Bone marrow (tissue), 2 donors: ENCODE results near the gene STK25.
"Not testable (repeated sequence)": the region's sequence is repeated elsewhere in the genome, so short reads cannot be mapped to it uniquely, and the experiment has no call there.

ENCODE experiments used
- DNase-seq, 2 donors: peaks; one replicate each; lab custom pipeline; 2025; lab: John Stamatoyannopoulos, UW

STK25 gene

GRCh38 chr2:241539616-241540374, 31.4 kb upstream of the STK25 start:
- no peak for DNase-seq

GRCh38 chr2:241538838-241539615, 30.6 kb upstream of the STK25 start:
- DNase-seq = no peak

DNA sequence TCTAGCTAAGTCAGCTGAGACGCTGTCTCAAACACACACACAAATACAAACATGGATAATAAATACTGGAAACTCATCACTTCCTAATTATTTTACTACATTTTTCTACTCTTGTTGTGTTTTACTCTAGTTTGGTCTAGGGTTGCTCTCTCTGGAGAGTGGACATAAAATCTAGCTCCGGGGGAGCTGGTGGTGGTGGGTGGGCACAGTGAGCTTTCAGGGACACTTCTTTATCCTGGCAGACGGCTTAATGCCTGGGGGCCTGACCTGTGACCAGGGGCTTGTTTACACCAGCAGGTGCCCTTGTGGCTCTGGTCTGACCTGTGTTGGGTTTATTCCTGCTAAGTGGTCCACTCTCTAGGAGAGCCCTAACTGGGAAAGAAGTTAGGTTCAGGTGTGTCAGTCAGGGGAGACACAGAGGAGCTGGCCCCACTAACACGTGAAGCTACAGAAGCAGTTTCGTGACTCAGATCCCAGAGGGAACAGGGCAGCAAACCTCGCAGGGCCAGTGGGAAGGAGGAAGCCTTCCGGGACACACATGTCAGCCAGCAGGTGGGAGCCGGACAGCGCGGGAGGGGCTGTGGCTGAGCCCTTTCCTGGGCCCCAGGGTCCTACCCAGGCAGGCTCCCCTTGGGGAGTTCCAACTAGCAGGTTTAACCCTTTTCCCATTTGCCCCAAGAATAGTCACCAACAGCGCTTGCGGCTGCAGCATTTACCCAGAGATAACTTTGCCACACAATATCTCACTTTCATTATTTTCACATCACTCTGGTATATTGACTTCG, 27.7 kb upstream of the STK25 start:
- no peak for DNase-seq

- DNase-seq = no peak
Measured at GRCh38 chr2:241534701-241535375, 26.5 kb upstream of the STK25 start.

DNA sequence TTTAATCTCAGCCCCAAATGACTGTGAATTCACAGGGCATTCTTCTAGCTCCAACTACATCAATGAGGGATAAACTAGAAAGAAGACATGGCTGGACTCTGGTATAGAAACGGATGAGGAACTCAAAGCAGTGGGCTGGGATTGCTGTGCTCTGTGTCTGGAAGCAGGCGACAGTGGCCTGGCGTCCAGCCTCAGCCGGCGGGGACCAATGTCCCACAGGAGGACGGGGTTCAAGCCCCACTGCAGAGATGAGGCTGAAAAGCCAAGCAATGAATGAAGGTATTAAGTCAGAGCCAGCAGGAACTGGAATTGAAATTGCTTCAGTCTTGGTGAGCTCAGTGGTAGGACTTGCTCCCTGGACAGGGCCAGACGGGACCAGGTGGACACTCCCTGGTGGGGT, 25.9 kb upstream of the STK25 start:
- no peak for DNase-seq

GRCh38 chr2:241532733-241533601, 24.6 kb upstream of the STK25 start:
- DNase-seq = no peak

- DNase-seq = no peak
Measured at GRCh38 chr2:241532168-241532567, 23.8 kb upstream of the STK25 start.

DNA sequence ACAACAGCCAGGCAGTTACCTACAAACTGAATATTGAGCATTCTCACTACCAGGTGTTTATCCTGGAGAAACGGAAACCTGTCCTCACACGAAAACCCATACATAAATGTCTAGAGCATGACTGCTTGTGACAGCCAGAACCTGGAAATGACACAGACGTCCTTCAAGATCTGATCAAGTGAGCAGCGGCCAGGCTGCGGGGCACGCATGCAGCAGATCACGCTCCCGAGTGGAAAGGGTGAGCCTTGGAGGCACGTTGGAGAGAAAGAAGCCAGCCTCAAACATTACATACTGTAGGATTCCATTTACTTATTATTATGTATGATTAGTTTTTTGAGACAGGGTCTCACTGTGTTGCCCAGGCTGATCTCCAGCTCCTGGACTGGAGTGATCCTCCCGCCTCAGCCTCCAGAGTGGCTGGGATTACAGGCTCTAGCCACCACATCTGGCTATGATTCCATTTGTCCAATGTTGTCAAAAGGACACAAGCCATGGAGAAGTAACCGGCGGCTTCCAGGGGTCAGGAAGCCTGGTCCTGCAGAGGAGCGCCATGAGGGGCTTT, 22.9 kb upstream of the STK25 start:
- DNase-seq = no peak

- no peak for DNase-seq
Measured at GRCh38 chr2:241530571-241530970, 22.2 kb upstream of the STK25 start.

DNA sequence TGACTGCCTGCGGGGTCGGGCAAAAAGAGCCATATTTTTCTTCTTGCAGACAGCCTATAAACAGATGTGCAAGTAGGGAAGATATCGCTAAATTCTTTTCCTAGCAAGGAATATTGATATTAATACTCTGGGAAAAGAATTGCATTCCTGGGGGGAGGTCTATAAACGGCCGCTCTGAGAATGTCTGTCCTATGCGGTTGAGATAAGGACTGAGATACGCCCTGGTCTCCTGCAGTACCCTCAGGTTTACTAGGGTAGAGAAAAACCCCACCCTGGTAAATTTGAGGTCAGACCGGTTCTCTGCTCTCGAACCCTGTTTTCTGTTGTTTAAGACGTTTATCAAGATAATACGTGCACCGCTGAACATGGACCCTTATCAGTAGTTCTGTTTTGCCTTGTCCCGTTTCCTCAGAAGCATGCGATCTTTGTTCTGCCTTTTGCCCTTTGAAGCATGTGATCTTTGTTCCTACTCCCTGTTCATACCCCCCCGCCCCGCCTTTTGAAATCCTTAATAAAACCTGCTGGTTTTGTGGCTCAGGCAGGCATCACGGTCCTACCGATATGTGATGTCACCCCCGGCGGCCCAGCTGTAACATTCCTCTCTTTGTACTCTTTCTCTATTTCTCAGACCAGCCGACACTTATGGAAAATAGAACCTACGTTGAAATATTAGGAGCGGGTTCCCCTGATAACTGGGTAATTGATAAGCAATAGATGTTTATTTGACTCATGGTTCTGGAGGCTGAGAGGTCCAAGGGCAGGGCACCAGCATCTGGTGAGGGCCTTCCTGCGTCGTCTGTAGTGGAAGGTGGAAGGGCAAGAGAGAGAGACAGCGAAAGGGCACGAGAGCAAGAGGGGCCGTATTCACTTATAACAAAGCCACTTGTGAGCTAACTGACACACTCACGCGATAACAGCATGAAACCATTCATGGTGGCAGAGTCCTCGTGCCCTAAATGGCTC, 17.7 kb upstream of the STK25 start:
- not testable (repeated sequence) for DNase-seq

DNA sequence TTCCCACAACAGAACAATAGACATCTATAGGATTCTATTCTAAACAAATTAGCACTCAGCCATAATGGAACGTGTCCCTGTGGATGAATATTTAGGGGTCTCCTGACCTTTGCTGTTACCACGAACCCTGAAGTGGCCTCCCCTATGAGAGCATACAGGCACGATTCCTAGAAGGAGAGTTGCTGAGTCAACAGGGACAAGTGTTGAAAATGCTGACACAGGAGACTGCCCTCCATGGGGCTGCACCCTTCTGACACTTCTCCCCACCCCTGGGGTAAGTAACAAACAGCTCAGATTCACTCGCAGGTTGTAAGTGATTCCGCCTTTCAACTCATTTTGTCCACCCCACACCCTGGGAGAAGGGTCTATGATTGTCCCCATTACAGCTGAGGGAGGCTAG, 14.1 kb upstream of the STK25 start:
- DNase-seq = no peak

DNA sequence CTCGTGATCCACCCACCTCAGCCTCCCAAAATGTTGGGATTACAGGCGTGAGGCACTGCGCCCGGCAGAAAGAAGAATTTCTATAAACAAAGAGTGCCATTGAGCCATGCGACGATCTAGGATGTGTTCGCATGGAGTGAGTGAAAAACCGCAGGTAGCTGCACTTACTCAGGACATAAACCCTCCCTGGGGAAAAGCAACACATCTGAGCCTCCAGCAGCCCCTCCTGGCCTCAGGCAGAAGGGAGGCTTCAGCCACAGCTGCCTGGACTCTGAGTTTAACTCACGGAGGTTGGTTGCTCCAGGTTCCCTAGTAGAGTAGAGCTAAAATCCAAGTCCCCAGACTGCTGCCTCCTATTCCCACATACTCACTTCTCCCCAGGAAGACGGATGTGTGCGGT, 11.3 kb upstream of the STK25 start:
- DNase-seq = no peak

DNA sequence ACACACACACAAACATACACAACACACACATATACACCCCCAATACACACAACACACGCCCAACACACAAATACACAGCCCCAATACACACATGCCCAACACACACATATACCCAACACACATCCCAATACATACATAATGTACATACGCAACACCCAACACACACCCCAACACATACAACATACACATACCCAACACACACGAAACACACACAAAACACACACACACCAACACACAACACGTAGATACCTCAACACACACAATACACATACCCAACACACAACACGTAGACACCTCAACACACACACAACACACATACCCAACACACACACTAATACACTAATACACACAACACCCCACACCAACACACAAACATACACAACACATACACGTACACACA, 8.9 kb upstream of the STK25 start:
- DNase-seq = no peak

GRCh38 chr2:241516520-241516965, 8.2 kb upstream of the STK25 start:
- no peak for DNase-seq

DNA sequence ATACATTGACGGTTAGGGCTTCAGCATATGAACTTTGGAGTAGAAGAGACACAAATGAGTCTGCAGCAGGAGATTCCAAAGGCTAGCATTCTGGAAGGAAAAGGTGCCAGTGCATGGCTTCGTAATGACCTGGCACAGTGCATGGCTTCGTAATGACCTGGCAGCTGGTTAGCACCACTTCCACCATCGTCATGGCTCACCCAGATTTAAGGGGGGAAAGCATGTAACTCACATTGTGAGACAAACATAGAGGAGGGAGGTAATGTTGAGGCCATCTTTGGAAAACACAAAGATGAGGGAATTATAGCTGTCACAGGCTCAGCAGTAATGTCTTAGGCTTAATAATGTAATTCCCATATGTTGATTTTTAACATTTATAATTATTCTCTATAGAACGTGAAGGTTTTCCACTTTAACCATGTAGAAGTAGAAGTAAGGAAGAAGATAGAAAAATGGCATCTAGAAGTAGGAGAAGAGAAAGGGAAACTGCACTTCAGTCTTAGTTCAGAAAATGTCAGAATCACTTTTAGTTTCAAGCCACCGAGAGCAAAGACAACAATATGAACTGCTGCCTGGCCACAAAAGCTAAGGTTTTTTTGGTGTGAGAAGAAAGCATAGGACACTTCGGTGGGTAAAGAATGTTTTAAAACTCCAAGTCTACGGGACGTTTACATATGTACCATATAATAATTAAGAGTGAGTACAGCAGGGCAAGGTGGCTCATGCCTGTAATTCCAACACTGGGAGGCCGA, 6.8 kb upstream of the STK25 start:
- DNase-seq = no peak

DNA sequence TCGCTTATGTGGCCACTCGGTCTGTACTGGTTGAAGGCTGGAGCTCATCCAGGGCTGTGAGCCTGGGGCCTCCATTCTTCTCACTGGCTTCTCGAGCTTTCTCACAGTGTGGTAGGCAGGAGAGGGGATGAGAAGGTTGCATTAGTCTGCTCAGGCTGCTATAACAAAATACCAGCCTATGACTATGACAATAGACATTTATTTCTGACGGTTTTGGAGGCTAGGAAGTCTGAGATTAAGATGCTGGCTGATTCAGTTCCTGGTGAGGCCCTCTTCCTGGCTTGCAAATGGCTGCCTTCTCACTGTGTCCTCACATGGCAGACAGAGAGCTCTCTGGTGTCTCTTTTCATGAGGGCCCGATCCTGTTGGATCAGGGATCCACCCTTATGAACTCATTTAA, 6.2 kb upstream of the STK25 start:
- no peak for DNase-seq

DNA sequence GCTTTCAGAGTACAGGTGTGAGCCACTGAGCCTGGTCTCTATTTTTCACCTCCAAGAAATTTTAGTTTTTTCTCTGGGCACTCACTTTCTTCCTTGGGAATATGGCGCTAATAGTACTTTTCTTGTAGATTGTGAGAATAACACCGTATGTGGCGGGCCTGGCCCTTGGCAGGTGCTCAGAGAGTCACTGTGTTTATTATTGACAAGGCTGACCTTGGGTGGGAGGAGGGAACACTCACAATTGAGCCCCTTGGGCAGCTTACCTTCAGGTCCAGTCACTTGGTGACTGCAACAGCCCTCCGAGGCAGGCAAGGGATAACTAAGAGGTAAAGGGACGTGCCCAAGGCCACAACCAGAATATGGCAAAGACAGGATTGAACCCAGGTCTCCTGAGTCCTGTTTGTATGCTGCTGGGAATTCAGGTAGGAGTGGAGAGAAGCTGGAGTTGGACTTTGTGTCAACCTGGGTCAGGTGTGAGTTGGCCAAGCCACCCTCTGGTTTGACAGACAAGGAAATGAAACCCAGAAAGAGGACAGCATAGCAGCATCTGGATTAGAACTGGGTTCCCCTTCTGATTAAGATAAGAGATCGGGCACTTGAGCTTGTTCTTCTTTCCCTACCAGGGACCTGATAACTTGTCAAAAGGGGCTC, 2.8 kb upstream of the STK25 start:
- no peak for DNase-seq

DNA sequence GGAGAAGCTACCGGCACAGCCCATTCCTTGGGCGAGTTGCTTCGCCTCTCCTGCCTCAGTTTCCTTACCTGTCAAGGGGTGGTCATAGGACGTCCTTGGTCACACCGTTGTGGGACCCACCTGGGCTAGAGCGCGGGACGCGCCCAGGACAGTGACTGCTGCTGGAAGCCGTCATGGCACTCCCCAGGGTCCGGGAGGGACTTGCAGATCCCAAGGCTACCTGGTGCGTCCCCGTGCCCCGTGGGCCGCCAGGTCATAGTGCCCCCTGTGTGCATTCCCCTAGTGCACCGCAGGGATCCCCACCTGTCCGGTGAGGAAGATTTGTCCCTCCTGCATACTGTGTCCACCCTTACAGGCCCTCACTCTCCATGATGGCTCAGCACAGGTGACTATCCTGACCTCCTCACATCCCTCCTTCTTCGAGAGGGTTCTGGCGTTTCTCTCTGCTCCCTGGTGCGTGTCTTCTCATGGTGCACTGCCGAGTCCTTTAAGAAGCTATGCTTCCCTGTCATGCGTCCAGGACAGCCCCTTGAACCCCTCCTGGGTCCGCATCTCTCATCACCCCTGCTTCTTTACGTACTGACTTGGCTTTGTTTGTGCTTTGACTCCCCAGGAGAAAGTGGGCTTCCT, 886 bp upstream of the STK25 start:
- DNase-seq = no peak
